ENCODE measurements around the gene AHCYL2. TPM values are rescaled to one million over a fixed set of nuclear protein-coding genes. Genes with fewer than 3 reads are reported as not detected.

Gene AHCYL2
- total and polyA plus RNA-seq, 2 of the 8 experiments (the other 6 are each of a cell fraction or from before 2014, with no cell fraction given) = 20.7 to 25.4 TPM

- TF ChIP-seq SIN3A (conservative IDR thresholded peaks at IDR 0.05 in 1 of 2, IDR thresholded peaks at IDR 0.05 in 1 of 2; ENCODE audit: low read depth in 1 of 2, low read length in 2 of 2) = no peak
- TF ChIP-seq CHD1 (IDR thresholded peaks at IDR 0.05; ENCODE audit: low read depth, low read length) = no peak
- no peak for TF ChIP-seq NANOG (IDR thresholded peaks at IDR 0.05; ENCODE audit: insufficient read depth, low read depth, low read length, poor library complexity, severe bottlenecking)
- no peak for TF ChIP-seq KDM1A (IDR thresholded peaks at IDR 0.05; ENCODE audit: borderline replicate concordance, low read length)
- TF ChIP-seq NRF1 (IDR thresholded peaks at IDR 0.05; ENCODE audit: low read depth, low read length) = no peak
- no peak for TF ChIP-seq BCL11A (IDR thresholded peaks at IDR 0.05; ENCODE audit: low read depth in 2 of 2, low read length in 2 of 2)
- no peak for TF ChIP-seq KDM5A (IDR thresholded peaks at IDR 0.05; ENCODE audit: low read length)
- no peak for TF ChIP-seq ATF2 (IDR thresholded peaks at IDR 0.05; ENCODE audit: low read length)
- TF ChIP-seq TAF1 (IDR thresholded peaks at IDR 0.05; ENCODE audit: low read depth, low read length) = no peak
Observed at GRCh38 chr7:129317450-129317849, 92.6 kb downstream of the AHCYL2 start (continued).
